ENCODE results near the gene KDSR.

KDSR gene

DNA sequence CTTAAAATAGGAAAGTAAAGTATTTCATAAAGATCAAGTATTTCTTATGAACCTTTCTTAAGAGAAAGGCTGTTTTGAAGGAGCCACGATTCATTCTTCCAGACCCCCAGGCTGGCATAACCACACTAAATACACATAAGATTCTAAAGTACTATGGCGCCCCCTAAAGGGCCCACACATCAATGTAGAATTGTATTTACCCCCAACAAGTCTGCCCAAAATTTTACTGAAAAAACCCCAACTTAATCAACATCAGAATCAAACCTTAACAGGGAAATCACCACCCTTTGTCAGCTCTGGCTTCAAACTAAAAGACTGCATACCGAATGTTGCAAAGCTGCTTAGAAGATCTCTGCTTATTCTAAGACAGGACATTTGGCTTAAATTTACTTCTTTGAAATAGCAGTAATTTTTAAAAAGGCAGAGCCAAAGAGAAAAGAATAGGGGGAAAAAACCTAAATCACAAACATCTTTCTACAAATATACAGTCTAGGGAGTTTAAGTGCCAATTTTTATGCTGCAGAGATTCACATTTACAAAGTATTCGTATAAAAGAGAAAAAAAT, 27.0 kb downstream of the KDSR start:
- no peak for TF ChIP-seq FOXP2 (optimal IDR thresholded peaks at IDR 0.05; ENCODE audit: borderline replicate concordance, extremely low read depth, extremely low read length, insufficient read depth)
- TF ChIP-seq, protein P1, sequence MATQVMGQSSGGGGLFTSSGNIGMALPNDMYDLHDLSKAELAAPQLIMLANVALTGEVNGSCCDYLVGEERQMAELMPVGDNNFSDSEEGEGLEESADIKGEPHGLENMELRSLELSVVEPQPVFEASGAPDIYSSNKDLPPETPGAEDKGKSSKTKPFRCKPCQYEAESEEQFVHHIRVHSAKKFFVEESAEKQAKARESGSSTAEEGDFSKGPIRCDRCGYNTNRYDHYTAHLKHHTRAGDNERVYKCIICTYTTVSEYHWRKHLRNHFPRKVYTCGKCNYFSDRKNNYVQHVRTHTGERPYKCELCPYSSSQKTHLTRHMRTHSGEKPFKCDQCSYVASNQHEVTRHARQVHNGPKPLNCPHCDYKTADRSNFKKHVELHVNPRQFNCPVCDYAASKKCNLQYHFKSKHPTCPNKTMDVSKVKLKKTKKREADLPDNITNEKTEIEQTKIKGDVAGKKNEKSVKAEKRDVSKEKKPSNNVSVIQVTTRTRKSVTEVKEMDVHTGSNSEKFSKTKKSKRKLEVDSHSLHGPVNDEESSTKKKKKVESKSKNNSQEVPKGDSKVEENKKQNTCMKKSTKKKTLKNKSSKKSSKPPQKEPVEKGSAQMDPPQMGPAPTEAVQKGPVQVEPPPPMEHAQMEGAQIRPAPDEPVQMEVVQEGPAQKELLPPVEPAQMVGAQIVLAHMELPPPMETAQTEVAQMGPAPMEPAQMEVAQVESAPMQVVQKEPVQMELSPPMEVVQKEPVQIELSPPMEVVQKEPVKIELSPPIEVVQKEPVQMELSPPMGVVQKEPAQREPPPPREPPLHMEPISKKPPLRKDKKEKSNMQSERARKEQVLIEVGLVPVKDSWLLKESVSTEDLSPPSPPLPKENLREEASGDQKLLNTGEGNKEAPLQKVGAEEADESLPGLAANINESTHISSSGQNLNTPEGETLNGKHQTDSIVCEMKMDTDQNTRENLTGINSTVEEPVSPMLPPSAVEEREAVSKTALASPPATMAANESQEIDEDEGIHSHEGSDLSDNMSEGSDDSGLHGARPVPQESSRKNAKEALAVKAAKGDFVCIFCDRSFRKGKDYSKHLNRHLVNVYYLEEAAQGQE (IDR thresholded peaks at IDR 0.05; ENCODE audit: insufficient read depth in 1 of 2, low read depth in 2 of 2, low read length in 2 of 2), result no peak
- TF ChIP-seq SIN3A (IDR thresholded peaks at IDR 0.05; ENCODE audit: borderline replicate concordance, insufficient read depth, low read length), result no peak
- no peak for TF ChIP-seq POLR2AphosphoS5 (IDR thresholded peaks at IDR 0.05; ENCODE audit: low read depth, low read length)
- TF ChIP-seq TAF1 (IDR thresholded peaks at IDR 0.05; ENCODE audit: borderline replicate concordance, insufficient read depth, low read length), result no peak

GRCh38 chr18:63336366-63337099, 30.5 kb downstream of the KDSR start:
- TF ChIP-seq SIN3A (IDR thresholded peaks at IDR 0.05; ENCODE audit: borderline replicate concordance, insufficient read depth, low read length) (no peak), POLR2AphosphoS5 (IDR thresholded peaks at IDR 0.05; ENCODE audit: low read depth, low read length) (no peak), FOXP2 (optimal IDR thresholded peaks at IDR 0.05; ENCODE audit: borderline replicate concordance, extremely low read depth, extremely low read length, insufficient read depth) (no peak), TAF1 (IDR thresholded peaks at IDR 0.05; ENCODE audit: borderline replicate concordance, insufficient read depth, low read length) (no peak)
- TF ChIP-seq, protein P1 (IDR thresholded peaks at IDR 0.05; ENCODE audit: insufficient read depth in 1 of 2, low read depth in 2 of 2, low read length in 2 of 2), result no peak

DNA sequence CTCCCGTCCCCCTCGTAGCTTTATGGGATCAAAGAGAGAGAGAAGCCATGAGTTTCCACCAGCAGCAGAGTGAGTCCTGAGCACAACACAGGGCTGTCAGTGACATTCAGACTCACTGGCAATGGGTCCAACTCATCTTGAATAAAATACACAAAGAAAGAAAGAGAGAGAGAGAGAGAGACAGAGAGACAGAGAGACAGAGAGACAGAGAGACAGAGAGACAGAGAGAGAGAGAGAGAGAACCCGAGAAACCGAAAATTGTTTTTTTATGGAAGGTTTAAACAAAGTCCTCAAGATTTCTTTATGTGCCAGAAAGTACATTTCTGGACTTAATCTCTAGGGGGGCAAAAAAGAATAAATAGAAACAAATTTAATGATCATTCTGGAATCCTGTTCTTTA, 35.9 kb downstream of the KDSR start:
- TF ChIP-seq POLR2AphosphoS5 (IDR thresholded peaks at IDR 0.05; ENCODE audit: low read depth, low read length) (no peak), FOXP2 (optimal IDR thresholded peaks at IDR 0.05; ENCODE audit: borderline replicate concordance, extremely low read depth, extremely low read length, insufficient read depth) (no peak), SIN3A (IDR thresholded peaks at IDR 0.05; ENCODE audit: borderline replicate concordance, insufficient read depth, low read length) (no peak)
- TF ChIP-seq, protein P1 (IDR thresholded peaks at IDR 0.05; ENCODE audit: insufficient read depth in 1 of 2, low read depth in 2 of 2, low read length in 2 of 2), result no peak

GRCh38 chr18:63329431-63330145, 37.4 kb downstream of the KDSR start:
- TF ChIP-seq TAF1 (IDR thresholded peaks at IDR 0.05; ENCODE audit: borderline replicate concordance, insufficient read depth, low read length) (no peak), FOXP2 (optimal IDR thresholded peaks at IDR 0.05; ENCODE audit: borderline replicate concordance, extremely low read depth, extremely low read length, insufficient read depth) (no peak)

DNA sequence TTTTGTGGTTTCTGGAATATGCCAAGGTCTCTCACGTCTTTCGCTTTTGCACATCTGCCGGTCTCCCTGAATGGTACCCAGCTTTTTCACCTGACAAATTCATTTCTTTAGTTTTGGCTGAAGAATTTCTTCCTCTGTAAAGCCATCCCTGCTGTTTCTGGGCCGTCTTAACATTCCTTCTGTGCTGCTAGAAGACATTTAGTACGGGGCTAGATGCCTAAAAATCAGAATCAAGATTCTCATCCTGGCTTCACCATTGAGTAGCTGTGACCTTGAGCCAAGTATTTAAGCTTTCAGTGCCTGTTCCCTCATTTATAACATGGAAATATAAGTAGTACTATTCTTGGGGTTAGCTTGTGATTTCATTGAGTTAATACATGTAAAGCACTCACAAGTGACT, 41.0 kb downstream of the KDSR start:
- TF ChIP-seq, protein P1 (IDR thresholded peaks at IDR 0.05; ENCODE audit: insufficient read depth in 1 of 2, low read depth in 2 of 2, low read length in 2 of 2), result no peak
- TF ChIP-seq FOXP2 (optimal IDR thresholded peaks at IDR 0.05; ENCODE audit: borderline replicate concordance, extremely low read depth, extremely low read length, insufficient read depth) (no peak), SIN3A (IDR thresholded peaks at IDR 0.05; ENCODE audit: borderline replicate concordance, insufficient read depth, low read length) (no peak), TAF1 (IDR thresholded peaks at IDR 0.05; ENCODE audit: borderline replicate concordance, insufficient read depth, low read length) (no peak), POLR2AphosphoS5 (IDR thresholded peaks at IDR 0.05; ENCODE audit: low read depth, low read length) (no peak)

Measured in PFSK-1 (cell line).